ENCODE data around the gene GPATCH1.
A peak's percentile ranks its signal among the peaks of the same experiment; 100 is the strongest.

Gene GPATCH1

GRCh38 chr19:33093420-33094210, 12.6 kb downstream of the GPATCH1 start:
- no peak for TF ChIP-seq GATA2 (IDR thresholded peaks at IDR 0.05; ENCODE audit: low read depth, low read length)
- TF ChIP-seq GATA3 (IDR thresholded peaks at IDR 0.05; ENCODE audit: low read depth, low read length): no peak

GRCh38 chr19:33094436-33095067, 13.6 kb downstream of the GPATCH1 start:
- no peak for TF ChIP-seq GATA2 (IDR thresholded peaks at IDR 0.05; ENCODE audit: low read depth, low read length)
- no peak for TF ChIP-seq GATA3 (IDR thresholded peaks at IDR 0.05; ENCODE audit: low read depth, low read length)

- TF ChIP-seq GATA2 (IDR thresholded peaks at IDR 0.05; ENCODE audit: low read depth, low read length): no peak
- TF ChIP-seq GATA3 (IDR thresholded peaks at IDR 0.05; ENCODE audit: low read depth, low read length): no peak
Observed at GRCh38 chr19:33096005-33096404, 15.0 kb downstream of the GPATCH1 start.

- TF ChIP-seq GATA2 (IDR thresholded peaks at IDR 0.05; ENCODE audit: low read depth, low read length): no peak
- no peak for TF ChIP-seq GATA3 (IDR thresholded peaks at IDR 0.05; ENCODE audit: low read depth, low read length)
Observed at GRCh38 chr19:33098055-33098534, 17.1 kb downstream of the GPATCH1 start.

- no peak for TF ChIP-seq GATA2 (IDR thresholded peaks at IDR 0.05; ENCODE audit: low read depth, low read length)
- TF ChIP-seq GATA3 (IDR thresholded peaks at IDR 0.05; ENCODE audit: low read depth, low read length): no peak
Observed at GRCh38 chr19:33100894-33101644, 20.1 kb downstream of the GPATCH1 start.

- no peak for TF ChIP-seq GATA3 (IDR thresholded peaks at IDR 0.05; ENCODE audit: low read depth, low read length)
- no peak for TF ChIP-seq GATA2 (IDR thresholded peaks at IDR 0.05; ENCODE audit: low read depth, low read length)
Observed at GRCh38 chr19:33102893-33103292, 21.9 kb downstream of the GPATCH1 start.

GRCh38 chr19:33108161-33108560, 27.2 kb downstream of the GPATCH1 start:
- TF ChIP-seq GATA2 (IDR thresholded peaks at IDR 0.05; ENCODE audit: low read depth, low read length) (no peak), GATA3 (IDR thresholded peaks at IDR 0.05; ENCODE audit: low read depth, low read length) (no peak)

- no peak for TF ChIP-seq GATA3 (IDR thresholded peaks at IDR 0.05; ENCODE audit: low read depth, low read length)
- no peak for TF ChIP-seq GATA2 (IDR thresholded peaks at IDR 0.05; ENCODE audit: low read depth, low read length)
Observed at GRCh38 chr19:33110137-33110910, 29.3 kb downstream of the GPATCH1 start.

GRCh38 chr19:33111587-33111986, 30.6 kb downstream of the GPATCH1 start:
- no peak for TF ChIP-seq GATA3 (IDR thresholded peaks at IDR 0.05; ENCODE audit: low read depth, low read length)
- TF ChIP-seq GATA2 (IDR thresholded peaks at IDR 0.05; ENCODE audit: low read depth, low read length): no peak

GRCh38 chr19:33114312-33114711, 33.3 kb downstream of the GPATCH1 start:
- TF ChIP-seq GATA3 (IDR thresholded peaks at IDR 0.05; ENCODE audit: low read depth, low read length) (no peak), GATA2 (IDR thresholded peaks at IDR 0.05; ENCODE audit: low read depth, low read length) (no peak)

- TF ChIP-seq GATA3 (IDR thresholded peaks at IDR 0.05; ENCODE audit: low read depth, low read length) (no peak), GATA2 (IDR thresholded peaks at IDR 0.05; ENCODE audit: low read depth, low read length) (no peak)
Observed at GRCh38 chr19:33117501-33117900, 36.5 kb downstream of the GPATCH1 start.

GRCh38 chr19:33118643-33119042, 37.7 kb downstream of the GPATCH1 start:
- no peak for TF ChIP-seq GATA2 (IDR thresholded peaks at IDR 0.05; ENCODE audit: low read depth, low read length)
- TF ChIP-seq GATA3 (IDR thresholded peaks at IDR 0.05; ENCODE audit: low read depth, low read length): no peak

GRCh38 chr19:33124207-33125098, 43.5 kb downstream of the GPATCH1 start:
- TF ChIP-seq GATA2 (IDR thresholded peaks at IDR 0.05; ENCODE audit: low read depth, low read length) (peak; percentile 82), GATA3 (IDR thresholded peaks at IDR 0.05; ENCODE audit: low read depth, low read length) (no peak; the same call in 1 of the 2 replicates)
